Liver (tissue), 9 donors: ENCODE data around the gene GPR55. TPM values are rescaled to one million over a fixed set of nuclear protein-coding genes. Genes with fewer than 3 reads are reported as not detected.

Experiments
- DNase-seq: peaks from one replicate; pipeline ENCODE4 v3.0.0-alpha.2; 2017; ENCODE audit warnings: low spot score
- H3K27ac ChIP-seq, 2 donors: one replicate each; pipeline ENCODE4 v1.7.0; 2013; ENCODE audit warnings: inconsistent platforms in 2 of 2, low read length in 2 of 2, control low read depth in 1 of 2, low read depth in 1 of 2, mild to moderate bottlenecking in 1 of 2
- H3K27me3 ChIP-seq, 4 donors: one replicate each; pipeline versions ENCODE4 v1.6.1 to v1.7.0; 2013; ENCODE audit warnings: low read length in 3 of 4, inconsistent platforms in 1 of 4, mild to moderate bottlenecking in 1 of 4, moderate library complexity in 1 of 4; ENCODE audit not compliant: control insufficient read depth in 4 of 4, insufficient read depth in 4 of 4
- H3K36me3 ChIP-seq, 4 donors: one replicate each; pipeline versions ENCODE4 v1.6.1 to v1.7.0; 2013; ENCODE audit warnings: low read length in 3 of 4, mild to moderate bottlenecking in 3 of 4, low read depth in 1 of 4, moderate library complexity in 1 of 4; ENCODE audit not compliant: control insufficient read depth in 4 of 4, insufficient read depth in 3 of 4
- H3K4me1 ChIP-seq, 4 donors: one replicate each; pipeline versions ENCODE4 v1.6.1 to v1.7.0; 2013; ENCODE audit warnings: low read length in 3 of 4, mild to moderate bottlenecking in 3 of 4, moderate library complexity in 1 of 4; ENCODE audit not compliant: control insufficient read depth in 4 of 4, insufficient read depth in 4 of 4
- H3K4me3 ChIP-seq, 3 donors: one replicate each; pipeline versions ENCODE4 v1.6.1 to v1.7.0; 2013; ENCODE audit warnings: low read length in 3 of 3, control low read depth in 1 of 3, low read depth in 1 of 3, mild to moderate bottlenecking in 1 of 3
- H3K9ac ChIP-seq, 2 donors: one replicate each; pipeline ENCODE4 v1.7.0; 2013; ENCODE audit warnings: low read length in 2 of 2, mild to moderate bottlenecking in 2 of 2, moderate library complexity in 2 of 2, control low read depth in 1 of 2, low read depth in 1 of 2
- H3K9me3 ChIP-seq, 4 donors: one replicate each; pipeline versions ENCODE4 v1.6.1 to v1.7.0; 2013; ENCODE audit warnings: low read length in 3 of 4; ENCODE audit not compliant: control insufficient read depth in 4 of 4
- EGR1 ChIP-seq, 2 donors: IDR thresholded peaks; 2 replicates each; pipeline ENCODE4 v1.6.1; 2016 to 2018; ENCODE audit warnings: antibody characterized with exemption in 2 of 2, low read depth in 2 of 2
- FOXA1 ChIP-seq: IDR thresholded peaks from 2 replicates; pipeline ENCODE4 v1.6.1; 2016; ENCODE audit warnings: antibody characterized with exemption
- FOXA2 ChIP-seq: IDR thresholded peaks from 2 replicates; pipeline ENCODE4 v1.6.1; 2016; ENCODE audit warnings: antibody characterized with exemption
- GABPA ChIP-seq, 2 donors: IDR thresholded peaks in 1 of 2; conservative IDR thresholded peaks in 1 of 2; 2 replicates each; pipeline ENCODE4 v1.6.1; 2016; ENCODE audit warnings: antibody characterized with exemption in 2 of 2, mild to moderate bottlenecking in 1 of 2, moderate library complexity in 1 of 2
- HNF4A ChIP-seq, 2 donors: conservative IDR thresholded peaks; 2 replicates each; pipeline ENCODE4 v1.6.1; 2016; ENCODE audit warnings: antibody characterized with exemption in 2 of 2, mild to moderate bottlenecking in 2 of 2
- HNF4G ChIP-seq: IDR thresholded peaks from 2 replicates; pipeline ENCODE4 v1.6.1; 2016; ENCODE audit warnings: antibody characterized with exemption
- JUND ChIP-seq, 2 donors: IDR thresholded peaks; 2 replicates each; pipeline ENCODE4 v1.6.1; 2016; ENCODE audit warnings: antibody characterized with exemption in 2 of 2
- NR2F2 ChIP-seq: IDR thresholded peaks from 2 replicates; pipeline ENCODE4 v1.6.1; 2016; ENCODE audit warnings: antibody characterized with exemption
- RAD21 ChIP-seq, 2 donors: IDR thresholded peaks; 2 replicates each; pipeline ENCODE4 v1.6.1; 2016; ENCODE audit warnings: antibody characterized with exemption in 2 of 2, mild to moderate bottlenecking in 2 of 2
- RXRA ChIP-seq, 2 donors: IDR thresholded peaks; 2 replicates each; pipeline ENCODE4 v1.6.1; 2017 to 2018; ENCODE audit warnings: antibody characterized with exemption in 2 of 2, mild to moderate bottlenecking in 1 of 2
- SP1 ChIP-seq: IDR thresholded peaks from 2 replicates; pipeline ENCODE4 v1.6.1; 2018; ENCODE audit warnings: antibody characterized with exemption, mild to moderate bottlenecking
- TAF1 ChIP-seq: conservative IDR thresholded peaks from 2 replicates; pipeline ENCODE4 v1.6.1; 2016; ENCODE audit warnings: antibody characterized with exemption, mild to moderate bottlenecking
- YY1 ChIP-seq: IDR thresholded peaks from 2 replicates; pipeline ENCODE4 v1.6.1; 2016; ENCODE audit warnings: antibody characterized with exemption, mild to moderate bottlenecking
- WGBS: extraction: QIAGEN DNeasy Blood & Tissue Kit; methylation state at CpG from one replicate; pipeline ENCODE4 v1.1.7; 2013; 5-methylcytosine and 5-hydroxymethylcytosine counted together
- polyA plus RNA-seq, 2 donors: library from polyadenylated mRNA; stranded (reverse) in 1 of 2; unstranded in 1 of 2; fragments of 200-250 nt in 1 of 2; fragments of >200 nt in 1 of 2; fragmentation: Nextera tagmentation in 1 of 2; extraction: Ambion mirVana in 1 of 2; gene quantifications; one replicate each; pipeline versions ENCODE4 v1.2.1 to v1.2.3, GENCODE V29; 2013 to 2015
- total RNA-seq, 2 donors: library from RNA; depleted of rRNA; stranded (reverse); fragments of >200 nt; gene quantifications; one replicate each; pipeline ENCODE4 v1.2.3, GENCODE V29; 2014
- TF ChIP-seq, protein P1 (sequence below): fragments of 150-350 bp; IDR thresholded peaks from 2 replicates; pipeline ENCODE4 v1.5.1; 2017; ENCODE audit warnings: improper control_type of control experiment, low read depth, low read length; ENCODE audit not compliant: missing input control
- TF ChIP-seq, protein P2 (sequence below): IDR thresholded peaks from 2 replicates; pipeline ENCODE4 v1.6.1; 2016; ENCODE audit warnings: antibody characterized with exemption
- TF ChIP-seq, protein P3 (sequence below): IDR thresholded peaks from 2 replicates; pipeline ENCODE4 v1.6.1; 2016; ENCODE audit warnings: antibody characterized with exemption, mild to moderate bottlenecking
- TF ChIP-seq, protein P4 (sequence below): IDR thresholded peaks from 2 replicates; pipeline ENCODE4 v1.6.1; 2016; ENCODE audit warnings: antibody characterized with exemption
- TF ChIP-seq, protein P5 (sequence below): IDR thresholded peaks from 2 replicates; pipeline ENCODE4 v1.6.1; 2016; ENCODE audit warnings: antibody characterized with exemption
- donor health status: healthy.
- donor health status: healthy.
- donor health status: healthy.
- donor health status: healthy.
- donor health status: healthy.

The GPR55 gene
- total and polyA plus RNA-seq, 4 donors, result 0.05 to 0.17 (median 0.10) TPM; not detected in 1

DNA sequence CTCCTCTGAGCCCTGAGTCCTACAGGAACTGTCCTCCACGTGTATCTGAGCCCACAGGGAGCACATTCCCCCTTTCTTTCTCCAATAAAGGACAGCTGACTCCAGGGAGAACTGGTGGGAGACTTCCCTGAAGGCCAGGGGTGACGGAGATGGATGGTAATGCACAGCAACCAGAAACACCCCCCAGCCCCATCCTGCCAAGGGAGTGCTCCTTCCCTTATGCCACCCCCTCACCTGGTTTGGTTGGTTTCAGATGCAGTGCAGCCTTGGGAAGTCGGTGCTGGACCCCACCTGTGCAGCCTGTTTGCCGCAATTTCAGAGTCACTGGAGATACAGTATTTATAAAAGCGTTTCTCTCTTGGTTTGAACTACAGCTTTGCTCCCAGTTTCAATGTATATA lies 24.0 kb downstream of the GPR55 start (continued):
- TF ChIP-seq, protein P1, sequence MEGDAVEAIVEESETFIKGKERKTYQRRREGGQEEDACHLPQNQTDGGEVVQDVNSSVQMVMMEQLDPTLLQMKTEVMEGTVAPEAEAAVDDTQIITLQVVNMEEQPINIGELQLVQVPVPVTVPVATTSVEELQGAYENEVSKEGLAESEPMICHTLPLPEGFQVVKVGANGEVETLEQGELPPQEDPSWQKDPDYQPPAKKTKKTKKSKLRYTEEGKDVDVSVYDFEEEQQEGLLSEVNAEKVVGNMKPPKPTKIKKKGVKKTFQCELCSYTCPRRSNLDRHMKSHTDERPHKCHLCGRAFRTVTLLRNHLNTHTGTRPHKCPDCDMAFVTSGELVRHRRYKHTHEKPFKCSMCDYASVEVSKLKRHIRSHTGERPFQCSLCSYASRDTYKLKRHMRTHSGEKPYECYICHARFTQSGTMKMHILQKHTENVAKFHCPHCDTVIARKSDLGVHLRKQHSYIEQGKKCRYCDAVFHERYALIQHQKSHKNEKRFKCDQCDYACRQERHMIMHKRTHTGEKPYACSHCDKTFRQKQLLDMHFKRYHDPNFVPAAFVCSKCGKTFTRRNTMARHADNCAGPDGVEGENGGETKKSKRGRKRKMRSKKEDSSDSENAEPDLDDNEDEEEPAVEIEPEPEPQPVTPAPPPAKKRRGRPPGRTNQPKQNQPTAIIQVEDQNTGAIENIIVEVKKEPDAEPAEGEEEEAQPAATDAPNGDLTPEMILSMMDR, result no peak
- TF ChIP-seq TAF1 (no peak), RAD21 (IDR thresholded peaks at IDR 0.05) (no peak), FOXA1 (no peak), SP1 (no peak), GABPA (IDR thresholded peaks at IDR 0.05 in 1 of 2, conservative IDR thresholded peaks at IDR 0.05 in 1 of 2) (no peak), HNF4A (conservative IDR thresholded peaks at IDR 0.05) (no peak), JUND (IDR thresholded peaks at IDR 0.05) (no peak), YY1 (no peak), NR2F2 (no peak), RXRA (IDR thresholded peaks at IDR 0.05) (no peak), HNF4G (no peak), EGR1 (IDR thresholded peaks at IDR 0.05; ENCODE audit: low read depth in 2 of 2) (no peak)
- TF ChIP-seq, protein P2, sequence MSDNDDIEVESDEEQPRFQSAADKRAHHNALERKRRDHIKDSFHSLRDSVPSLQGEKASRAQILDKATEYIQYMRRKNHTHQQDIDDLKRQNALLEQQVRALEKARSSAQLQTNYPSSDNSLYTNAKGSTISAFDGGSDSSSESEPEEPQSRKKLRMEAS, result no peak

DNA sequence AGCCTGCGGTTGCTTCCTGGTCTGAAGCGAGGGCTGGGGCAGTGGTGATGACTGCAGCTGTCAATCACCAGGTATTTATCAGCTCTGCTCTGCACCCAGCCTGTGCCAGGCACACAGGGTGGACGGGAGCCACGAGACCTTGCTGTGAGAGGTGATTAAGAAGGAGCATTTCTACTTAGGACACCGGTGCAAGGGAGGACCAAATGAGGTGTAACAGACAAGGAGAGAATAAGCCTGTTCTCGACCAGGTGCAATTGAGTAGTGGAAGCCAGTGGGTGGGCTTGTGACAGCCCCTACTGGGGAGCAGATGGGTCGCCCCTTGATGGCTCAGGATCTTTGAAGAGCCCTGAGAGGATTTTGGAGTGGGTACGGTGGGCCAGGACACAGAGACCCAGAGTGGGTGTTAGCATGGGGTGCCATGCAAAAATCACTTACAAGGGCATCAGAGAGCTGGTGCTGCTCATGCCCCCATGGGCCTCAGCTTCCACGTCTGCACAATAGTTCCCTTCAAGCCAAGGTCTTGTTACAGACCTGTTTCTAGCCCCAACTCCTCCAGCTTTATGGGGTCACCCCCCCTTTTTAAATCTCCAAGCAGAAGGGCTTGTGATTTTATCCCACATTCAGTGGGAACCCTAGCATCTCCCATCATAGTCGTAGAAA lies 24.6 kb downstream of the GPR55 start:
- Histone ChIP-seq H3K9ac (no peak overlapping the region), H3K27ac (no peak overlapping the region), H3K4me3 (no peak overlapping the region), H3K27me3 (peaks cover 0 to 3% (median 0%) of the 10 kb centered on the region in 4 donors), H3K36me3 (no peaks in the 10 kb centered on the region), H3K9me3 (no peaks in the 10 kb centered on the region), H3K4me1 (no peaks in the 10 kb centered on the region)
- TF ChIP-seq HNF4A (conservative IDR thresholded peaks at IDR 0.05) (no peak), HNF4G (no peak), GABPA (IDR thresholded peaks at IDR 0.05 in 1 of 2, conservative IDR thresholded peaks at IDR 0.05 in 1 of 2) (no peak), JUND (IDR thresholded peaks at IDR 0.05) (no peak), NR2F2 (no peak), TAF1 (no peak), YY1 (no peak), EGR1 (IDR thresholded peaks at IDR 0.05; ENCODE audit: low read depth in 2 of 2) (no peak), SP1 (no peak), RAD21 (IDR thresholded peaks at IDR 0.05) (no peak), FOXA1 (no peak), RXRA (IDR thresholded peaks at IDR 0.05) (no peak), FOXA2 (no peak)
- TF ChIP-seq, protein P2, result no peak
- TF ChIP-seq, protein P3, sequence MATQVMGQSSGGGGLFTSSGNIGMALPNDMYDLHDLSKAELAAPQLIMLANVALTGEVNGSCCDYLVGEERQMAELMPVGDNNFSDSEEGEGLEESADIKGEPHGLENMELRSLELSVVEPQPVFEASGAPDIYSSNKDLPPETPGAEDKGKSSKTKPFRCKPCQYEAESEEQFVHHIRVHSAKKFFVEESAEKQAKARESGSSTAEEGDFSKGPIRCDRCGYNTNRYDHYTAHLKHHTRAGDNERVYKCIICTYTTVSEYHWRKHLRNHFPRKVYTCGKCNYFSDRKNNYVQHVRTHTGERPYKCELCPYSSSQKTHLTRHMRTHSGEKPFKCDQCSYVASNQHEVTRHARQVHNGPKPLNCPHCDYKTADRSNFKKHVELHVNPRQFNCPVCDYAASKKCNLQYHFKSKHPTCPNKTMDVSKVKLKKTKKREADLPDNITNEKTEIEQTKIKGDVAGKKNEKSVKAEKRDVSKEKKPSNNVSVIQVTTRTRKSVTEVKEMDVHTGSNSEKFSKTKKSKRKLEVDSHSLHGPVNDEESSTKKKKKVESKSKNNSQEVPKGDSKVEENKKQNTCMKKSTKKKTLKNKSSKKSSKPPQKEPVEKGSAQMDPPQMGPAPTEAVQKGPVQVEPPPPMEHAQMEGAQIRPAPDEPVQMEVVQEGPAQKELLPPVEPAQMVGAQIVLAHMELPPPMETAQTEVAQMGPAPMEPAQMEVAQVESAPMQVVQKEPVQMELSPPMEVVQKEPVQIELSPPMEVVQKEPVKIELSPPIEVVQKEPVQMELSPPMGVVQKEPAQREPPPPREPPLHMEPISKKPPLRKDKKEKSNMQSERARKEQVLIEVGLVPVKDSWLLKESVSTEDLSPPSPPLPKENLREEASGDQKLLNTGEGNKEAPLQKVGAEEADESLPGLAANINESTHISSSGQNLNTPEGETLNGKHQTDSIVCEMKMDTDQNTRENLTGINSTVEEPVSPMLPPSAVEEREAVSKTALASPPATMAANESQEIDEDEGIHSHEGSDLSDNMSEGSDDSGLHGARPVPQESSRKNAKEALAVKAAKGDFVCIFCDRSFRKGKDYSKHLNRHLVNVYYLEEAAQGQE, result no peak
- TF ChIP-seq, protein P4, sequence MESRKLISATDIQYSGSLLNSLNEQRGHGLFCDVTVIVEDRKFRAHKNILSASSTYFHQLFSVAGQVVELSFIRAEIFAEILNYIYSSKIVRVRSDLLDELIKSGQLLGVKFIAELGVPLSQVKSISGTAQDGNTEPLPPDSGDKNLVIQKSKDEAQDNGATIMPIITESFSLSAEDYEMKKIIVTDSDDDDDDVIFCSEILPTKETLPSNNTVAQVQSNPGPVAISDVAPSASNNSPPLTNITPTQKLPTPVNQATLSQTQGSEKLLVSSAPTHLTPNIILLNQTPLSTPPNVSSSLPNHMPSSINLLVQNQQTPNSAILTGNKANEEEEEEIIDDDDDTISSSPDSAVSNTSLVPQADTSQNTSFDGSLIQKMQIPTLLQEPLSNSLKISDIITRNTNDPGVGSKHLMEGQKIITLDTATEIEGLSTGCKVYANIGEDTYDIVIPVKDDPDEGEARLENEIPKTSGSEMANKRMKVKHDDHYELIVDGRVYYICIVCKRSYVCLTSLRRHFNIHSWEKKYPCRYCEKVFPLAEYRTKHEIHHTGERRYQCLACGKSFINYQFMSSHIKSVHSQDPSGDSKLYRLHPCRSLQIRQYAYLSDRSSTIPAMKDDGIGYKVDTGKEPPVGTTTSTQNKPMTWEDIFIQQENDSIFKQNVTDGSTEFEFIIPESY, result no peak
- TF ChIP-seq, protein P5, sequence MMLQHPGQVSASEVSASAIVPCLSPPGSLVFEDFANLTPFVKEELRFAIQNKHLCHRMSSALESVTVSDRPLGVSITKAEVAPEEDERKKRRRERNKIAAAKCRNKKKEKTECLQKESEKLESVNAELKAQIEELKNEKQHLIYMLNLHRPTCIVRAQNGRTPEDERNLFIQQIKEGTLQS, result no peak
- WGBS, result 65% methylated on average over 10 of the region's 10 CpGs
- peak; percentile 9 for DNase-seq
